EL (cell line): ENCODE data around the gene VN1R2.
A peak's percentile ranks its signal among the peaks of the same experiment; 100 is the strongest.
"Not testable (repeated sequence)": the region's sequence is repeated elsewhere in the genome, so short reads cannot be mapped to it uniquely, and the experiment has no call there.

Experiments used
- DNase-seq: peaks from one replicate; pipeline ENCODE4 v3.0.0-alpha.2; 2016

Gene VN1R2, protein sequence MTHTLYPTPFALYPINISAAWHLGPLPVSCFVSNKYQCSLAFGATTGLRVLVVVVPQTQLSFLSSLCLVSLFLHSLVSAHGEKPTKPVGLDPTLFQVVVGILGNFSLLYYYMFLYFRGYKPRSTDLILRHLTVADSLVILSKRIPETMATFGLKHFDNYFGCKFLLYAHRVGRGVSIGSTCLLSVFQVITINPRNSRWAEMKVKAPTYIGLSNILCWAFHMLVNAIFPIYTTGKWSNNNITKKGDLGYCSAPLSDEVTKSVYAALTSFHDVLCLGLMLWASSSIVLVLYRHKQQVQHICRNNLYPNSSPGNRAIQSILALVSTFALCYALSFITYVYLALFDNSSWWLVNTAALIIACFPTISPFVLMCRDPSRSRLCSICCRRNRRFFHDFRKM

DNA sequence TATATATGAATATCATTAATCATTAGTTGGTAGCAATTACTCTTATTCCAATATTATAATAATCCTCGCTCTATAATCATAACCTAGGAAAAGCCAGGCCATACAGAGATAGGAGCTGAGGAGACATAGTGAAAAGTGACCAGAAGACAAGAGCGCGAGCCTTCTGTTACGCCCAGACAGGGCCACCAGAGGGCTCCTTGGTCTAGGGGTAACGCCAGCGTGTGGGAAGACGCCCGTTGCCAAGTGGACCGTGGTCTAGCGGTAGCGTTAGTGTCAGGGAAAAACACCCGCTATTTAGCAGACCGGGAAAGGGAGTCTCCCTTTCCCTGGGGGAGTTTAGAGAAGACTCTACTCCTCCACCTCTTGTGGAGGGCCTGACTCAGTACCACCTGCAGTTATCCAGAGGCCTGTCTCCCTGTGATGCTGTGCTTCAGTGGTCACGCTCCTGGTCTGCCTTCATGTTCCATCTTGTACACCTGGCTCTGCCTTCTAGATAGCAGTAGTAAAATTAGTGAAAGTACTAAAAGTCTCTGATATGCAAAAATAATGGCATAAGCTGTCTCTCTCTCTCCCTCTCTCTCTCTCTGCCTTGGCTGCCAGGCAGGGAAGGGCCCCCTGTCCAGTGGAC, at the start of gene VN1R2:
VN1R2 (plus strand) TSS at position 578 of the 628 bp plus-strand sequence. CDS start 84 bp downstream, outside the sequence.
- not testable (repeated sequence) for DNase-seq

DNA sequence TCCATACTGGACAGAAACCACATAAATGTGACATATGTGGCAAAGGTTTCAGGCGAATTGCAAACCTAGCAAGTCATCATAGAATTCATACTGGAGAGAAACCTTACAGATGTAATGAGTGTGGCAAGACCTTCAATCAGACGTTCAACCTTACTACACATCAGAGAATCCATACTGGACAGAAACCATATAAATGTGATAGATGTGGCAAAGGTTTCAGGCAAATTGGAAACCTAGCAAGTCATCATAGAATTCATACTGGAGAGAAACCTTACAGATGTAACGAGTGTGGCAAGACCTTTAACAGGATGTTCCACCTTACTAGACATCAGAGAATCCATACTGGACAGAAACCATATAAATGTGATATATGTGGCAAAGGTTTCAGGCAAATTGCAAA, 46.5 kb upstream of the VN1R2 start:
- DNase-seq = not testable (repeated sequence)

DNA sequence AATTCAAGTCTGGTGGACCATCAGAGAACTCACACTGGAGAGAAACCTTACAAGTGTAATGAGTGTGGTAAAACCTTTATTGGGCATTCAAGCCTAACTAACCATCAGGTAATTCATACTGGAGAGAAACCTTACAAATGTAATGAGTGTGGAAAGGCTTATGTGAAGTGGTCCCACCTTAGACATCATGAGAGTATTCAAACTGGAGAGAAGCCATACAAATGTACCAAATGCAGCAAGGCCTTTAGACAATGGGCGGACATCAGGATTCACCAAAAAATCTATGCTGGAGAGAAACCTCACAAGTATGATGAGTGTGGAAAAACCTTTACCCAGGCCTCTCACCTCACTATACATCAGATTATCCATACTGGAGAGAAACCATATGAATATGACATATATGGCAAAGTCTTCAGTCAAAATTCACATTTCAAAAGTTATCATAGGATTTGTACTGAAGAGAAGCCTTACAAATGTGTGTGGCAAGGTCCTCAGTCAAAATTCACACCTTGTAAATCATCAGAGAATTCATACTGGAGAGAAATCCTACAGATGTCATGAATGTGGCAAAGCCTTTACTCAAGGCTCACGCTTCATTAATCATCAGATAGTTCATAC, 45.3 kb upstream of the VN1R2 start:
- no peak for DNase-seq

DNA sequence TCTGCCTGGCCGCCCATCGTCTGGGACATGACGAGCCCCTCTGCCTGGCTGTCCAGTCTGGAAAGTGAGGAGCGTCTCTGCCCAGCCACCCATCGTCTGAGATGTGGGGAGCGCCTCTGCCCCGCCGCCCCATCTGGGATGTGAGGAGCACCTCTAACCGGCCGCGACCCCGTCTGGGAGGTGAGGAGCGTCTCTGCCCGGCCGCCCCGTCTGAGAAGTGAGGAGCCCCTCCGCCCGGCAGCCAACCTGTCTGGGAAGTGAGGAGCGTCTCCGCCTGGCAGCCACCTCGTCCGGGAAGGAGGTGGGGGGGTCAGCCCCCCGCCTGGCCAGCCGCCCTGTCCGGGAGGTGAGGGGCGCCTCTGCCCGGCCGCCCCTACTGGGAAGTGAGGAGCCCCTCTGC, 35.4 kb upstream of the VN1R2 start:
- not testable (repeated sequence) for DNase-seq

DNA sequence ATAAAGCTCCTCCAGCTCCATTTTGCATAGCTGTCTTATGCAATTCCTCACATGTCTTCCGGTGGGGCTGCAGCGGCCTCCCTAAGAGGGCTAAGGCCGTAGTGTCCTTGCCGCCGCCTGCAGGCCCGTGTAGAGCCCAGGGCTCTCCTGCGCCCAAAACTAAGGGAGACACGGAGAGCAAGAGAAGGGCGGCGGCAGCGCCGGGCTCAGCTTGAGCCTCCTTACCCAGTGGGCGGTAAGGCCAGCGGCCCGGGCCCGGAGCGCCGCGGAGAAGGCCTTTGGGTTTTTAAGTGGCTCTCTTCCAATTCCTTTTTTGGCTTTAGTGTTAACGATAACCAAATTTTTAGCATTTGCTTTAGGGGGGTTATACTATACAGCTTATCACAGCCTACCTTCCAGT, 33.5 kb upstream of the VN1R2 start:
- no peak for DNase-seq

DNA sequence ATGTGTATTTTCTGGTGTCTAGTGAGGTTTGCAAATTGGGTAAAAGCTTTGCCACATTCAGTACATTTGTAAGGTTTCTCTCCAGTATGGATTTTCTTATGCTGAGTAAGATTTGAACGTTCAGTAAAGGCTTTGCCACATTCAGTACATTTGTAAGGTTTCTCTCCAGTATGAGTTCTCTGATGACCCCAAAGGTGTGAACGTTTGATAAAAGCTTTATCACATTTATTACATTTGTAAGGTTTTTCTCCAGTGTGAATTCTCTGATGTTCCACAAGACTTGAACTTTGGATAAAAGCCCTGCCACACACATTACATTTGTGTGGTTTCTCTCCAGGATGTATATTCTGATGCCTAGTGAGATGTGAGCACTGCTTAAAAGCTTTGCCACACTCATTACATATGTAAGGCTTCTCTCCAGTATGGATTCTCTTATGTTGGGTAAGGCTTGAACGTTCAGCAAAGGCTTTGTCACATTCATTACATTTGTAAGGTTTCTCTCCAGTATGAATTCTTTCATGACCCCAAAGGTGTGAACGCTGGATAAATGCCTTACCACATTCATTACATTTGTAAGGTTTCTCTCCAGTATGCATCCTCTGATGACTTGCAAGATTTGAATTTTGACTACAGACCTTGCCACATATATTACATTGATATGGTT, 20.8 kb upstream of the VN1R2 start:
- no peak for DNase-seq

DNA sequence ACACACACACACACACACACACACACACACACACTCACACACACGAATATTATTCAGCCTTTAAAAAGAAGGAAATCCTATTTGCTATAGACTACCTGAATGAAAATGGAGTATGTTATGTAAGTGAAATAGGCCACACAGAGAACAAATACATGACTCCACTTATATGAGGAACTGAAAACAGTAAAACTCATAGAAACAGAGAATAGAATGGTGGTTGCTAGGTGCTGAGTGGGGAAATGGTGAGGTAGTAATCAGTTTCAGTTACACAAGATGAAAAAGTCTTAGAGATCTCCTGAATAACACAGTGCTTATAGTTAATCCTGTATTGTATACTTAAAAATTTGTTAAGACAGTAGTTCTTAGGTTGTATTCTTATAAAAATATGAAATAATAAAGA, 11.6 kb upstream of the VN1R2 start:
- no peak for DNase-seq

DNA sequence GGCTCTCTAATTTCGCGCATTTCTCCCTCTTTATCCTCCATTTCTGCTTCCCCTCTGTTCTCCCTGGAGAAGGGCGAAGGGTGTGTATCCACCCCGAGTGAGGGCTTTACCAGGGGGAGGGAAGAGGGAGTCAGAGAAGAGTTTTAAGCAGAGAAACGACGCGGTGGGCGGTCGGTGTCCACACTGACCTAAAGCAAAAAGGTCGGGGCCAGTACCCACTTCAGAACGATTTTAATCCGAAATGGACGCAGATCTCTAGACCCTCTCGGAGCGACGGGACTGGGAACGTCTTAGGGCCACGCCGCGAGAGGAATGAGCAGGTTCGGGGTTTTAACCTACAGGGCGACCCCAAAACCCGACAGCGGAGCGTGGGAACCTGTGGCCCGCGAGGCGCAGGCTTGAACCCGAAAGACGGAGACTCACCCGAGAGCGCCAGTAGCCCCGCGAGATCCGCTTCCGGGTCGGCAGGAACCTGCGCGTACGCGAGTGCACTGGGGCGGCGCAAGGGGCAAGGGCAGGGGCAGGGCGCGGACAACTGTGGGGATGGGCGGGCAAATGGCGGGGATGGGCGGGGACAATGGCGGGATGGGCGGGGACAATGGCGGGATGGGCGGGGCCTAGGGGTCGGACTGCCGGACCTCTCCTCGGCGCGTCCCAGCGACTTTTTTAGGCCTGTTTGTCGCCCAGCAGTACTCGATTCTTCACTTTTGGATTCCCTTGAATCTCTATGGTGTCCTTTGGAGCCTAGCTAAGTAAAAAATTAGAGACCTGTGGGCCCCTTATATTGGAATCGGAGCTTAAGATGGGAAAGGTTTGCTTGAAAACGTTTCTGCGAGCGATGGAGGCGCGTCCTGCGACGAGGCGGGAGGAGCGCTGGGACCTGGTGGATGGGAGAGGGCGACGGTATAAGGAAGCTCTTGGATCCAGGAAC, 3.4 kb upstream of the VN1R2 start, which contains the start of gene ZNF677:
ZNF677 (minus strand) TSS at position 463 of the 931 bp plus-strand sequence. CDS start 3,323 bp downstream, outside the sequence.
- DNase-seq = peak; percentile 87

DNA sequence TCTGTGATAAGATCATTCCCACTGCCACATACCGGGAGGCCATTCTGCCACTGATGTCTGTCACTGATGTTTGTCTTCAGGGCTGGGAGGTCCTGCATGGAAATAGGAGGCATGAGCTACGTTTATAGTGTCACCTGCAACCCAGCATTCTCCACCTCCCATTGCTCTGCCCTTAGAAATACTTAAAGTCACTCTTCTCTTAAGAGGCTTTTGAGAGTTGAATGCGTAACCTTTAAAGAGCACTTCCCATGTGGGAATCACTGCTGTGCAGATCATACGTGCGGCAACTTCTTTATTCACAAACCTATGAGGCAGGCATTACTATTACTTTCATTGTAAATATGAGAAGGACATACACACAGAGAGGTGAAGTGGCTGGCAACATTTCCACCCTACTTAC, 9.5 kb downstream of the VN1R2 start, which contains the start of gene VN1R4:
VN1R4 (minus strand) TSS at position 101 of the 400 bp plus-strand sequence; CDS start at position 43, 58 bp downstream.
- DNase-seq = not testable (repeated sequence)

DNA sequence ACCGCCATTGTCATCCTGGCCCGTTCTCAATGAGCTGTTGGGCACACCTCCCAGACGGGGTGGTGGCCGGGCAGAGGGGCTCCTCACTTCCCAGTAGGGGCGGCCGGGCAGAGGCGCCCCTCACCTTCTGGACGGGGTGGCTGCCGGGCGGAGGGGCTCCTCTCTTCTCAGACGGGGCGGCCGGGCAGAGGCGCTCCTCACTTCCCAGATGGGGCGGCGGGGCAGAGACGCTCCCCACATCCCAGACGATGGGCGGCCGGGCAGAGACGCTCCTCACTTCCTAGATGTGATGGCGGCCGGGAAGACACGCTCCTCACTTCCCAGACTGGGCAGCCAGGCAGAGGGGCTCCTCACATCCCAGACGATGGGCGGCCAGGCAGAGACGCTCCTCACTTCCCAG, 11.8 kb downstream of the VN1R2 start:
- not testable (repeated sequence) for DNase-seq

DNA sequence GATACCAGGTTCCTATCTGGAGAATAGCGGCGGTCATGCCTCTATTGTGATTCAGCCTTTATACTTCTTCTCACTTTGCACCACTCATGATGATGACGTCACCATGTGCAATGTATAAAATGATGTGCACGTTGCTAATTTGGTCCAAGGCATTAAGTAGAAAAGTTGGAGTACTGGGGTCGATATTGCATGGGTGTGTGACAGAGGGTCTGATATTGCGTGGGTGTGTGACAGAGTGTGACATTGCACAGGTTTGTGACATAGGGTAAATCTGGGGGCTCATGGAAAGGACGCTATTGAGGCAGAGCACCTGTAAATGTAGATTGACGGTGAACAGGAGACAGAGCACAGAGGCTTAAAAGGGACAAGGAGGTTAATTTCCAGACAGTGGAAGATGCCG, 14.0 kb downstream of the VN1R2 start:
- no peak for DNase-seq

DNA sequence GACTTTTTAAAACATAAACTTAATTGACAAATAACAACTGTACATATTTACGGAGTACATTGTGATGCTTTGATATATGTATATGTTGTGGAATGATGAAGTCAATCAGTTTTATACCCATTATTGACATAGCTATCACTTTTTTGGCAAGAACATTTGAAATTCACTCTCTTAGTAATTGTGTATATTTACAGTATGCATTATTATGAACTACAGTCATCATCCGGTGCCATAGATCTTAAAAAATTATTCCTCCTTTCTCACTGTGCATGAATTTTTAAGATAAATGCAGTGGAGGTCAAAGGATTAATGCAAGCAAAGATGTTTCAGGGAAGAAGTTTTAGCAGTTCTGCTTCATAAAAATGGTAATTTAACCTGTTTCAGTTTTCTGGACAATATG, 17.4 kb downstream of the VN1R2 start:
- no peak for DNase-seq

DNA sequence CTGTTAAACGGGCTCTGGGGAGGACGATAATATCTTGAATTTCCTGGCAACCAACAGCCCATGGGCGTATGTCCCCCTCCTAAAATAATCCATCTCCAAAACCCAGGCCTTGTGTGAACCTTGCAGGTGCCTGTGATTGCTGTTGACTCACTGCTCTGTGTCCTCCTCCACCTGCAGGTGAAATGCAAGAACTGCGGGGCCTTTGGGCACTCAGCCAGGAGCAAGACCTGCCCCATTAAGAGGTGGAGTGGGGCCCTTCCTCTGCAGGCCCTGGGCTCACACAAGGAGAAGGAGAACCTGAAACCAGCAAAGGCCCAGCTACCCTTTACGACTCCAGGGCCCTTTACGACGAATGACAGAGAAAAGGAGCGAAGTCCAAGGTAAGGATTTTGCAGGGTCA, 23.9 kb downstream of the VN1R2 start:
- not testable (repeated sequence) for DNase-seq

DNA sequence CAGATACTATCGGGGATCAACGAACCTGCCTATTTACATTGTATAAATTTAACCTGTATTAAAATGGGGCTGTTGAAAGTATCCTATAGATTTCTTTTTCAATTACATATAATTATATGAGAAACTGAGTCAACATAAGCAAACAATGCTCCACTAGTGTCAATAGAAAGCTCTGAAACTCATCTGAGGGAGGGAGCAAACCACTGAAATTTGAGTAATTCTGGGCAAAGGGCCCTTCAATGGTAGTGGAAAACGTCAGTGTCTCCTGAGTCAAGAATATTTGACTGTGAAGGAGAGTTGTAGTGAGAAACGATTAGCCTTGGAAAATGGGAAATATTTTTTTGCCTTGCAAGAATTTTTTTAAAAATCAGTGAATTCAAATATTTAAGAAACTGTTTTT, 27.0 kb downstream of the VN1R2 start:
- DNase-seq = no peak

DNA sequence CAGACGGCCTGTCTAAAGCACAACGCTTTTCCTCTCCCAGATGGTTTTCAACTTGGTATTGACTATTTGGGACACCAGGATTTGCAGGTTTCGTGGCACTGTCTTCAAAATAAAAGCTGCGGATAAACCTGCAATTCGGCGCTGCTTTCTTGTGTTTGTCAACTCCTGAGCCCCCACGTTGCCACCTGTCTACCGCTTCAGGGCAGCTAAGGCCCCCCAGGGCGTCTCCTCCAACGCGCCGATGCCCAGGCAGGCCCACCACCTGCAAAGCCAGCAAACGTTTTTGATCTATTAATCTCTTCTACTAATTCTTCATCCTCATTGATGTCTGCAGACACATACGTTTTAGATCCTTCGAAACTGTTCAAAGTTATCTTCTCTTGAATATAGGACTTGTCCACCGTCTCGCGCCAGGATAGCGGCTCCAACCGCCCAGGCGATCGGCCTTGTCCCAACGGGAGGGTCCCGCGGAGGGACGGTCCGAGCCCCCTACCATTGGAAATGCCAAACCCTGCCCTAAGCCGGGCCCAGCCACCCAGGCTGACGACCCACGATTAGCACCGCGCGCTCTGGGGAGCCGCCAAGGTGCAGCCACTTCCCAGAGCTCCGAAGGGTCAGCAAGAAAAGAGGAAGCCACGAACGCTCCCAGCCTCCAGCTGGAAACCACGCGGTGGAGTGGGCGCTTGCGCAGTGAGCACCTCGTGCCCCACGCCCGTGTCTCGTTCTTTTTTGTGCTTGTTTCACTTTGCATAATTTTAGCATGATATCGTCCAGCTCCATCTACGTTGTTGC, 32.9 kb downstream of the VN1R2 start:
- no peak for DNase-seq

DNA sequence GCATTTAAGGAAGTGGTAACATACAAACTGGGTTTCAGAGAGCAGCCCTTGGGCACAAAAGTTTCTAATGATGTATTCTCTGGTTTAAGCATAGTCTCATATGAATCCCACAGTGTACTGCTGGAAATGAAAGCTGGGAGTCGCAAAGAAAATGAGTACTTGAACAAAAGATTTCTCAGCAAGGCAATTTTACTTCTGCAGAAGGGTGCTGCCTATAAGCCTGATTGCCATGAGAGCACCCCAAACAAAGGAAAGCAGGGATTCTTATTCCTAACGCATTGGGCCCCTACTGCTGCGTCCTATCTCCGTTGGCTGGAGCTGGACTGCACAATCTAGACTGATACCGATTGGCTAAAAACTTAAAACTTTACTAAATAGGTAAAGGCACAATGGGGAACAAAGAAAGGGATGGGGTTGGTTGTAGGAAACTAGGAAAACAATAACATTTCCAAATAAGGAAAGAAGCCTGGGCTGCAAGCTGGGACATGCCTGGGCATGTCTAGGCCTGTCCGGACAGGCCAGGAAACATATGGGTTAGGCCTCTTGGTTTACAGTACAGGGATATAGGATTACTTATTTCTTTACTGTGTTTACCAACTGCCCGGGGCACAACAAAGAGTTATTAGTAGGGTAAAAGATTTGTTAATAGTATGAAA, 36.8 kb downstream of the VN1R2 start:
- DNase-seq = no peak

DNA sequence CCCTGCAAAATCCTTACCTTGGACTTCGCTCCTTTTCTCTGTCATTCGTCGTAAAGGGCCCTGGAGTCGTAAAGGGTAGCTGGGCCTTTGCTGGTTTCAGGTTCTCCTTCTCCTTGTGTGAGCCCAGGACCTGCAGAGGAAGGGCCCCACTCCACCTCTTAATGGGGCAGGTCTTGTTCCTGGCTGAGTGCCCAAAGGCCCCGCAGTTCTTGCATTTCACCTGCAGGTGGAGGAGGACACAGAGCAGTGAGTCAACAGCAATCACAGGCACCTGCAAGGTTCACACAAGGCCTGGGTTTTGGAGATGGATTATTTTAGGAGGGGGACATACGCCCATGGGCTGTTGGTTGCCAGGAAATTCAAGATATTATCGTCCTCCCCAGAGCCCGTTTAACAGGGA, 43.2 kb downstream of the VN1R2 start:
- not testable (repeated sequence) for DNase-seq

DNA sequence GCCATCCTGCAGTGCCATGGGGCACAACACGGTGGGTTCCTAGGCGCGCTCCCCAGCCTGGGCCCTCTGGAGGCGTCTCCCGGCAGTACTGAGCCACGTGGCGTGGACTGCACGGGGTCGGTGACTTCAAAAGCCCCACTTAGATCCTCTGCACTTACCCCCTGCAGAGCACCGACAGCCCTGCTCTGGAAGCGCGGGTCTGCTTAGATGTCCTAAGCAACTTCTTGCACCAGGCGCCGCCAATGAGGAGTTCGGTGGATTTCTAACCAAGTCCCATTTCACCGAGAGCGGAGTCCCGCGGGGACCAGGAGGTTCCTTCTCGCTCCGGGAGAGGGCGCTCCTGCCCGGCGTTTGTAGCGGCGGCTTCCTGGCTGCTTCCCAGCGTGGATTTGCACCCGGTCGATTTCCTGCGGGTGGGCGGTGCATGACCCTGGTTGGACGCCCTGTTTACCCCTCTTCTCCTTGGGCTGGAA, 50.3 kb downstream of the VN1R2 start:
- peak; percentile 12 for DNase-seq
